ENCODE results near the gene DEDD. TPM values are rescaled to one million over a fixed set of nuclear protein-coding genes. Genes with fewer than 3 reads are reported as not detected.

The DEDD gene
- total and polyA plus RNA-seq, 2 donors (not counting 1 experiment from before 2014, with no cell fraction given) = 35.9 to 40.8 TPM

- intact Hi-C loops (cut with micrococcal nuclease) = no loop called here
- H3K36me3 ChIP-seq (replicated peaks in 1 of 2; ENCODE audit: control extremely low read depth in 1 of 2, control insufficient read depth in 1 of 2, extremely low read depth in 1 of 2, insufficient read depth in 2 of 2, low read length in 1 of 2) = peaks cover 0 to 3% of the 10 kb centered on the region in 2 experiments
- H3K4me1 ChIP-seq (ENCODE audit: control insufficient read depth in 2 of 2, insufficient read depth in 2 of 2, low read length in 2 of 2) = peaks cover 20 to 35% of the 10 kb centered on the region in 2 donors
- peaks cover 53% of the 10 kb centered on the region for H3K79me2 ChIP-seq (ENCODE audit: control insufficient read depth, insufficient read depth, low read length)
- no peaks in the 10 kb centered on the region for H3K9me3 Mint-ChIP-seq (ENCODE audit: insufficient read depth)
- ATAC-seq (ENCODE audit: low read depth) (no peak), DNase-seq (peak; percentile 71)
- H3K27ac ChIP-seq (ENCODE audit: low read length in 2 of 2) = no peak overlapping the region
- no peak overlapping the region for H3K4me2 ChIP-seq (replicated peaks; ENCODE audit: low read depth, low read length, poor library complexity, severe bottlenecking)
- TF ChIP-seq, protein P1, sequence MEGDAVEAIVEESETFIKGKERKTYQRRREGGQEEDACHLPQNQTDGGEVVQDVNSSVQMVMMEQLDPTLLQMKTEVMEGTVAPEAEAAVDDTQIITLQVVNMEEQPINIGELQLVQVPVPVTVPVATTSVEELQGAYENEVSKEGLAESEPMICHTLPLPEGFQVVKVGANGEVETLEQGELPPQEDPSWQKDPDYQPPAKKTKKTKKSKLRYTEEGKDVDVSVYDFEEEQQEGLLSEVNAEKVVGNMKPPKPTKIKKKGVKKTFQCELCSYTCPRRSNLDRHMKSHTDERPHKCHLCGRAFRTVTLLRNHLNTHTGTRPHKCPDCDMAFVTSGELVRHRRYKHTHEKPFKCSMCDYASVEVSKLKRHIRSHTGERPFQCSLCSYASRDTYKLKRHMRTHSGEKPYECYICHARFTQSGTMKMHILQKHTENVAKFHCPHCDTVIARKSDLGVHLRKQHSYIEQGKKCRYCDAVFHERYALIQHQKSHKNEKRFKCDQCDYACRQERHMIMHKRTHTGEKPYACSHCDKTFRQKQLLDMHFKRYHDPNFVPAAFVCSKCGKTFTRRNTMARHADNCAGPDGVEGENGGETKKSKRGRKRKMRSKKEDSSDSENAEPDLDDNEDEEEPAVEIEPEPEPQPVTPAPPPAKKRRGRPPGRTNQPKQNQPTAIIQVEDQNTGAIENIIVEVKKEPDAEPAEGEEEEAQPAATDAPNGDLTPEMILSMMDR (IDR thresholded peaks at IDR 0.05) = peak; percentile 81
- no peak for TF ChIP-seq EZH2 (IDR thresholded peaks at IDR 0.05; ENCODE audit: borderline replicate concordance, insufficient read depth, low read depth, low read length, poor library complexity, severe bottlenecking)
- no peak overlapping the region for H3K4me3 Mint-ChIP-seq
- H3K9ac ChIP-seq (ENCODE audit: low read length) = no peak overlapping the region
- H3K27me3 ChIP-seq (replicated peaks in 1 of 4; ENCODE audit: control extremely low read depth in 1 of 4, control insufficient read depth in 3 of 4, insufficient read depth in 4 of 4, low read length in 3 of 4) = no peaks in the 10 kb centered on the region
- no peaks in the 10 kb centered on the region for H3K27me3 Mint-ChIP-seq
- peak overlapping the region; percentile 27 for H2AFZ ChIP-seq (ENCODE audit: insufficient read depth, low read depth, low read length, poor library complexity, severe bottlenecking)
- 36% methylated on average over 5 of the region's 9 CpGs for WGBS (ENCODE audit: insufficient coverage)
- H3K4me3 ChIP-seq (ENCODE audit: control extremely low read depth in 1 of 5, extremely low read depth in 1 of 5, insufficient read depth in 1 of 5, low read depth in 2 of 5, low read length in 4 of 5) = no peak overlapping the region
- peak overlapping the region; percentile 12 for H3K27ac Mint-ChIP-seq
- CTCF ChIA-PET = interaction anchor here (0.9 to 8.9 kb wide), 16 partner anchors 13 to 274 kb away, joined by 3 to 142 read pairs (median 5); partner anchors contain the start of genes DEDD, KLHDC9, PPOX and UFC1
- POLR2A ChIA-PET = interaction anchor here (0.5 to 6.8 kb wide), 5 partner anchors 22 to 94 kb away, joined by 3 to 108 read pairs (median 4); partner anchors contain the start of genes KLHDC9, PPOX and USF1
- peaks cover 12% of the 10 kb centered on the region for H4K20me1 ChIP-seq (ENCODE audit: control insufficient read depth, insufficient read depth, low read length, poor library complexity, severe bottlenecking)
- no peaks in the 10 kb centered on the region for H3K9me3 ChIP-seq (ENCODE audit: control extremely low read depth in 1 of 3, control insufficient read depth in 2 of 3, insufficient read depth in 1 of 3, low read length in 2 of 3)
- H3K4me1 Mint-ChIP-seq = peaks cover 37% of the 10 kb centered on the region
These were observed 60.5 kb downstream of the DEDD start for GRCh38 chr1:161071886-161072371.

Small RNA genes lying within 50 kb of the gene (small RNA-seq; reads per million reads assigned to genes)
- not detected for gene RF01225 (ENCODE audit: insufficient read length, low read depth, low replicate concordance)

Other genes starting within 250 kb of the DEDD start
- gene ITLN1, start 247.5 kb downstream of the DEDD start, total RNA-seq = not detected in 2 replicates
- gene ITLN1, start 247.5 kb downstream of the DEDD start, polyA plus RNA-seq = not detected in 2 replicates
- not detected in 2 replicates for gene ITLN2, start 177.9 kb downstream of the DEDD start, total RNA-seq
- gene ITLN2, start 177.9 kb downstream of the DEDD start, polyA plus RNA-seq = not detected in 2 replicates
- 12.8 and 16.4 TPM in 2 replicates for gene F11R, start 111.5 kb downstream of the DEDD start, total RNA-seq
- 17.3 and 52.4 TPM in 2 replicates for gene F11R, start 111.5 kb downstream of the DEDD start, polyA plus RNA-seq
- 85.6 and 94.4 TPM in 2 replicates for gene TSTD1, start 93.7 kb downstream of the DEDD start, total RNA-seq
- gene TSTD1, start 93.7 kb downstream of the DEDD start, polyA plus RNA-seq = 242 and 295 TPM in 2 replicates
- gene USF1, start 86.7 kb downstream of the DEDD start, total RNA-seq = 192 and 196 TPM in 2 replicates
- gene USF1, start 86.7 kb downstream of the DEDD start, polyA plus RNA-seq = 249 and 334 TPM in 2 replicates
- 146 and 162 TPM in 2 replicates for gene ARHGAP30, start 62.8 kb downstream of the DEDD start, total RNA-seq
- 95.9 and 122 TPM in 2 replicates for gene ARHGAP30, start 62.8 kb downstream of the DEDD start, polyA plus RNA-seq
- gene NECTIN4, start 43.1 kb downstream of the DEDD start, total RNA-seq = not detected in 2 replicates
- not detected in 2 replicates for gene NECTIN4, start 43.1 kb downstream of the DEDD start, polyA plus RNA-seq
- gene KLHDC9, start 34.3 kb downstream of the DEDD start, total RNA-seq = 1.6 and 4.2 TPM in 2 replicates
- gene KLHDC9, start 34.3 kb downstream of the DEDD start, polyA plus RNA-seq = 2.7 and 3.5 TPM in 2 replicates
- 29.9 and 32.3 TPM in 2 replicates for gene PFDN2, start 14.6 kb downstream of the DEDD start, total RNA-seq
- 43.2 and 120 TPM in 2 replicates for gene PFDN2, start 14.6 kb downstream of the DEDD start, polyA plus RNA-seq
- 53.5 and 56.1 TPM in 2 replicates for gene NIT1, start 14.6 kb downstream of the DEDD start, total RNA-seq
- gene NIT1, start 14.6 kb downstream of the DEDD start, polyA plus RNA-seq = 45.3 and 61.0 TPM in 2 replicates
- gene UFC1, start 21.3 kb upstream of the DEDD start, total RNA-seq = 78.1 and 91.0 TPM in 2 replicates
- 128 and 129 TPM in 2 replicates for gene UFC1, start 21.3 kb upstream of the DEDD start, polyA plus RNA-seq
- 50.2 and 53.3 TPM in 2 replicates for gene USP21, start 26.8 kb upstream of the DEDD start, total RNA-seq
- 75.8 and 81.6 TPM in 2 replicates for gene USP21, start 26.8 kb upstream of the DEDD start, polyA plus RNA-seq
- 61.7 and 65.6 TPM in 2 replicates for gene PPOX, start 33.8 kb upstream of the DEDD start, total RNA-seq
- gene PPOX, start 33.8 kb upstream of the DEDD start, polyA plus RNA-seq = 73.2 and 82.3 TPM in 2 replicates
- 37.6 and 42.9 TPM in 2 replicates for gene B4GALT3, start 44.8 kb upstream of the DEDD start, total RNA-seq
- 58.9 and 59.6 TPM in 2 replicates for gene B4GALT3, start 44.8 kb upstream of the DEDD start, polyA plus RNA-seq
- 0.05 TPM in 1 of 2 replicates, not detected in the other for gene ADAMTS4, start 66.4 kb upstream of the DEDD start, total RNA-seq
- gene ADAMTS4, start 66.4 kb upstream of the DEDD start, polyA plus RNA-seq = 0.06 and 0.10 TPM in 2 replicates
- 80.2 and 82.3 TPM in 2 replicates for gene NDUFS2, start 69.7 kb upstream of the DEDD start, total RNA-seq
- 53.9 and 68.7 TPM in 2 replicates for gene NDUFS2, start 69.7 kb upstream of the DEDD start, polyA plus RNA-seq
- 0.76 and 1.7 TPM in 2 replicates for gene FCER1G, start 82.6 kb upstream of the DEDD start, total RNA-seq
- 10.8 and 13.6 TPM in 2 replicates for gene FCER1G, start 82.6 kb upstream of the DEDD start, polyA plus RNA-seq
- not detected in 2 replicates for gene APOA2, start 91.0 kb upstream of the DEDD start, total RNA-seq
- gene APOA2, start 91.0 kb upstream of the DEDD start, polyA plus RNA-seq = not detected in 2 replicates
- 9.2 and 9.4 TPM in 2 replicates for gene TOMM40L, start 93.4 kb upstream of the DEDD start, total RNA-seq
- gene TOMM40L, start 93.4 kb upstream of the DEDD start, polyA plus RNA-seq = 6.5 and 8.0 TPM in 2 replicates
- not detected in 2 replicates for gene NR1I3, start 105.5 kb upstream of the DEDD start, total RNA-seq
- gene NR1I3, start 105.5 kb upstream of the DEDD start, polyA plus RNA-seq = not detected in 2 replicates
- 0.22 TPM in 1 of 2 replicates, not detected in the other for gene PCP4L1, start 126.1 kb upstream of the DEDD start, total RNA-seq
- gene PCP4L1, start 126.1 kb upstream of the DEDD start, polyA plus RNA-seq = not detected in 2 replicates
- gene MPZ, start 177.3 kb upstream of the DEDD start, total RNA-seq = 11.8 and 12.9 TPM in 2 replicates
- gene MPZ, start 177.3 kb upstream of the DEDD start, polyA plus RNA-seq = 4.3 and 5.8 TPM in 2 replicates
- gene SDHC, start 181.7 kb upstream of the DEDD start, total RNA-seq = 99.0 and 109 TPM in 2 replicates
- gene SDHC, start 181.7 kb upstream of the DEDD start, polyA plus RNA-seq = 78.3 and 102 TPM in 2 replicates
- not detected in 2 replicates for gene CFAP126, start 235.2 kb upstream of the DEDD start, total RNA-seq
- not detected in 2 replicates for gene CFAP126, start 235.2 kb upstream of the DEDD start, polyA plus RNA-seq